Osteocyte (in vitro differentiated cells): ENCODE results near the gene OVOL1. TPM values are rescaled to one million over a fixed set of nuclear protein-coding genes. Genes with fewer than 3 reads are reported as not detected.

Source experiments
- DNase-seq: peaks from one replicate; pipeline ENCODE4 v3.0.0; 2021; ENCODE audit warnings: mixed read lengths; ENCODE audit not compliant: unreplicated experiment; ENCODE audit errors: extremely low spot score
- H3K27ac Mint-ChIP-seq: one replicate; pipeline ENCODE4 v1.8.0; 2021; ENCODE audit warnings: mild to moderate bottlenecking, mixed read lengths; ENCODE audit not compliant: unreplicated experiment
- H3K27me3 Mint-ChIP-seq: one replicate; pipeline ENCODE4 v1.8.0; 2021; ENCODE audit warnings: mixed read lengths; ENCODE audit not compliant: unreplicated experiment
- H3K36me3 Mint-ChIP-seq: one replicate; pipeline ENCODE4 v1.8.0; 2021; ENCODE audit warnings: mixed read lengths; ENCODE audit not compliant: unreplicated experiment
- H3K4me1 Mint-ChIP-seq: one replicate; pipeline ENCODE4 v1.8.0; 2021; ENCODE audit warnings: mixed read lengths; ENCODE audit not compliant: unreplicated experiment
- H3K4me3 Mint-ChIP-seq: one replicate; pipeline ENCODE4 v1.8.0; 2021; ENCODE audit warnings: mild to moderate bottlenecking, moderate library complexity, mixed read lengths; ENCODE audit not compliant: unreplicated experiment
- H3K9me3 Mint-ChIP-seq: one replicate; pipeline ENCODE4 v1.8.0; 2021; ENCODE audit warnings: mixed read lengths; ENCODE audit not compliant: unreplicated experiment
- total RNA-seq: library from RNA; stranded (reverse); gene quantifications from 2 replicates; pipeline ENCODE4 v1.2.1, GENCODE V29; 2021
- TF ChIP-seq, protein P1 (sequence below): fragments of 200-600 bp; sonication (generic); IDR thresholded peaks from 2 replicates; pipeline ENCODE4 v1.5.0; 2021; ENCODE audit warnings: antibody characterized with exemption, mild to moderate bottlenecking, moderate library complexity

Gene OVOL1
- total RNA-seq, 1 donor from 2014 or later, result not detected

DNA sequence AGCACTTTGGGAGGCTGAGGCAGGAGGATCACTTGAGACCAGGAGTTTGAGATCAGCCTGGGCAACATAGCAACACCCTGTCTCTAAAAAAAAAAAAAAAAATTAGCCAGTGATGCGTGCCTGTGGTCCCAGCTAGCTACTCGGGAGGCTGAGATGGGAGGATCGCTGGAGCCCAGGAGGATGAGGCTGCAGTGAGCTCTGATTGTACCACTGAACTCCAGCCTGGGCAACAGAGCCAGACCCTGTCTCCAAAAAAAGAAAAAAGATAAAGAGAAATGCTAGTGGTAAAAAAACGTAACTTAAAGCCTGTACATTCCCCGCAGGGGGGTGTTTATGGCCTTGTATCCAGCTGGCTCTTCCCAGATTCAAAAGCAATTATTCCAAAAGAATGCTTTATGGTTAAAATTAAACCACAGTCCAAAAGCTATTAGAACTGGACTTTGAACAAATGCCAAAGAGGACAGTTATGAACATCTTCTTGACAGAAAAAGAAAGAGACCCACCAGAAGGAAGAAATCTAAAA lies 30.5 kb downstream of the OVOL1 start:
- DNase-seq, result no peak
- Mint-ChIP-seq H3K27me3 (no peaks in the 10 kb centered on the region), H3K36me3 (peaks cover 1% of the 10 kb centered on the region), H3K4me1 (peaks cover 10% of the 10 kb centered on the region), H3K4me3 (peak overlapping the region; percentile 75), H3K9me3 (no peaks in the 10 kb centered on the region), H3K27ac (peak overlapping the region; percentile 43)
- TF ChIP-seq, protein P1, sequence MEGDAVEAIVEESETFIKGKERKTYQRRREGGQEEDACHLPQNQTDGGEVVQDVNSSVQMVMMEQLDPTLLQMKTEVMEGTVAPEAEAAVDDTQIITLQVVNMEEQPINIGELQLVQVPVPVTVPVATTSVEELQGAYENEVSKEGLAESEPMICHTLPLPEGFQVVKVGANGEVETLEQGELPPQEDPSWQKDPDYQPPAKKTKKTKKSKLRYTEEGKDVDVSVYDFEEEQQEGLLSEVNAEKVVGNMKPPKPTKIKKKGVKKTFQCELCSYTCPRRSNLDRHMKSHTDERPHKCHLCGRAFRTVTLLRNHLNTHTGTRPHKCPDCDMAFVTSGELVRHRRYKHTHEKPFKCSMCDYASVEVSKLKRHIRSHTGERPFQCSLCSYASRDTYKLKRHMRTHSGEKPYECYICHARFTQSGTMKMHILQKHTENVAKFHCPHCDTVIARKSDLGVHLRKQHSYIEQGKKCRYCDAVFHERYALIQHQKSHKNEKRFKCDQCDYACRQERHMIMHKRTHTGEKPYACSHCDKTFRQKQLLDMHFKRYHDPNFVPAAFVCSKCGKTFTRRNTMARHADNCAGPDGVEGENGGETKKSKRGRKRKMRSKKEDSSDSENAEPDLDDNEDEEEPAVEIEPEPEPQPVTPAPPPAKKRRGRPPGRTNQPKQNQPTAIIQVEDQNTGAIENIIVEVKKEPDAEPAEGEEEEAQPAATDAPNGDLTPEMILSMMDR, result no peak

DNA sequence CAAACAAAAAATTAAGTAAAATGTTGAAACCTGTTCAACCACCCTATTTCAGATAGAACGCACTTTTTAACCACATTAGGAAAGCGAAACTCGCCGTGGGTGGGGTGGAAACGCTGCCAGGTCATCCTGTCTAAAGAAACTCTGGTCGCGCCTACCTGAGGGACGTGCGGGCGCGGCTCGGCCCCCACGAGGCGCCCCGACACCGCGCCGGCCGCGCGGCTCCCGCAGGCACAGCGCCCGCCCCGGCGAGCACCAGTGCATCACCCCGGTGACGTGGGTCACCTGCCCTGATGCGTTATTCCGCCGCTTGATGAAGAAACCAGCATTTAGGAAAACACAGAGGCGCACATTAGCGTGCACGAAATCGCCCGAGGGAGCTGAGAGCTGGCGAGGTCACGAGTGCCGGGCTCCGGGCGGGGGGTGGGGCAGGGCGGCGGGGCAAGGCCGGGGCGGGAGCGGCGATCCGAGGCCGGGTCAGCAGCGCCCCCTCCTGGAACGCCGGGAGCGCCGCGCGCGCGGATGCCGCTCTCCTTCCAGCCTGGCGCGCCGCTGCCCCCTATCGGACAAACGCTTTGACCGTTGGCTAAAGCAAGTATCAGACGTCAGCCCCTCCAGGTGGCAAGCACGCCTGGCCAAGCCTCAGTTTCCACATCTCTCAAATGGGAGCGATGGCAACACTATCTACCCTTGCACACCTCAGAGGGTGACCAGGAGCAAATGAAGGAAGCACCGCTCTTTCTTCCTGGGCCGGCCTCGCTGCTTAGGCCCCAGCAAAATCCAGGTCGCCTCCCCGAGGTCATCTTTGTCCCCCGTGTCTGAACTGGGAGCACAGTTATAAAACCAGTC lies 31.2 kb downstream of the OVOL1 start:
- peak; percentile 98 for DNase-seq
- Mint-ChIP-seq H3K9me3 (no peaks in the 10 kb centered on the region), H3K27ac (peak overlapping the region; percentile 43), H3K27me3 (no peaks in the 10 kb centered on the region), H3K4me3 (peak overlapping the region; percentile 75), H3K4me1 (peaks cover 10% of the 10 kb centered on the region), H3K36me3 (peaks cover 1% of the 10 kb centered on the region)
- TF ChIP-seq, protein P1, result peak; percentile 100

DNA sequence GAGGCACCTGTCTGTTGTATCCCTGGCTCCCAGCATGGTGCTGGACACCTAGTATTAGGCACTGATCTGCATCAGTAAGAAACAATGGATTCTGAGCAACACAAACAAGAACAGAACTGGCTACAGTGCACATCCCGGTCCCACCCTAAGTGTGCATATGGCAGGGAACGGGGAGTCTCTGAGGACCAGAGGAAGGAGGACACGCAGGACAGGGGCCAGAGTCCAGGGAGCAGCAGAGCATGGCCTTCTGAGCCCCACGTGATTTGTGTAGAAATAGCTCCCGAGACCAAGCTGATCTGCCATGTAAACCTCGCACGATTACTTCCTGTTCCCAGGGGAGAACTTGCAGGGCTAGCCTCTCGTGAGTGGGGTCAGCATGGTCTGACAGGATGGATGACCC lies 34.2 kb downstream of the OVOL1 start:
- H3K4me1 Mint-ChIP-seq, result peaks cover 10% of the 10 kb centered on the region

DNA sequence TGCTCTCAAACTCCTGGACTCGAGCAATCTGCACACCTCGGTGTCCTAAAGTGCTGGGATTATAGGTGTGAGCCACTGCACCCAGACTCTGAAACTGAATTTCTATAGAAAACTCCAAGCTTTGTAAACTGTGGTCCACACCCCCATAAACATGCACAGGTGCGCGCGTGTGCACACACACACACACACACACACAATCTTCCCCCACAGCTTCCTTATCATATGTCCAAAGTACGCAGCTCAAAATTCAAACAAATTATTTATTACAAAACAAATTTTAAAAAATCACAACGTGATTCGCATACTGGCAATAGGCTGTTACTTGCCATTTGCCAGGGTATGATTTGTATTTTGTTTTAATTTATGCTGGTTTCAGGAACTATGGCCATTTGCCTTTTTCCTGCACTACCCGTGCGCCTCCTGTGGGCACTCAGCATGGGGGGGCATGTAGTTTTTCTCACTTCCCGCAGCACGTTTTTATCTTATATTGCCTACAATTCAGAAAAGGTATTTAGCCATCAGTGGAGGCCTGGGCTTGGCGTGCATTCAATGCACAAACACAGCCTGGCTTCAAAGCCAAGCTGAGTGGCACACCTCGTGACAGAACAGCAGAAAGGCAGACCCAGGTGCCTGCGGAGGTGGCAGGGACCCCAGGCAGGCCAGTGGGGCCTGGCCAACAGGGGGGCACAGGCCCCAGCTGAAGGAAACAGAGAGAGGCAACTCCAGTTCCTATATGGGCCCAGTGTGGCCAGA lies 36.1 kb downstream of the OVOL1 start:
- no peaks in the 10 kb centered on the region for H3K27me3 Mint-ChIP-seq
- TF ChIP-seq, protein P1, result no peak
- no peak overlapping the region for H3K27ac Mint-ChIP-seq
- no peaks in the 10 kb centered on the region for H3K4me1 Mint-ChIP-seq
- no peak overlapping the region for H3K4me3 Mint-ChIP-seq
- no peaks in the 10 kb centered on the region for H3K9me3 Mint-ChIP-seq
- no peak for DNase-seq
- H3K36me3 Mint-ChIP-seq, result no peaks in the 10 kb centered on the region

More for the DNA sequence above, 34.2 kb downstream of the OVOL1 start:
- H3K4me3 Mint-ChIP-seq, result no peak overlapping the region
- no peaks in the 10 kb centered on the region for H3K36me3 Mint-ChIP-seq
- no peak for DNase-seq
- H3K27ac Mint-ChIP-seq, result no peak overlapping the region
- H3K27me3 Mint-ChIP-seq, result no peaks in the 10 kb centered on the region
- TF ChIP-seq, protein P1, result no peak
- H3K9me3 Mint-ChIP-seq, result no peaks in the 10 kb centered on the region
